Measurements from ENCODE around the gene CCDC73. TPM values are rescaled to one million over a fixed set of nuclear protein-coding genes. Genes with fewer than 3 reads are reported as not detected.

CCDC73 gene
- total and polyA plus RNA-seq, 2 donors (not counting 1 experiment from before 2014, with no cell fraction given) = 0.05 TPM; not detected in 1

GRCh38 chr11:32671051-32671450 is 123.4 kb downstream of the CCDC73 start:
- H3K4me1 ChIP-seq (ENCODE audit: control insufficient read depth in 2 of 2, insufficient read depth in 2 of 2, low read length in 2 of 2) = no peaks in the 10 kb centered on the region
- H4K20me1 ChIP-seq (ENCODE audit: control insufficient read depth, insufficient read depth, low read length, poor library complexity, severe bottlenecking) = no peaks in the 10 kb centered on the region
- peaks cover 8% of the 10 kb centered on the region for H3K27me3 Mint-ChIP-seq
- intact Hi-C loops (cut with micrococcal nuclease) = no loop called here
- no peaks in the 10 kb centered on the region for H3K4me1 Mint-ChIP-seq
- DNase-seq (no peak), ATAC-seq (ENCODE audit: low read depth) (no peak)
- WGBS (ENCODE audit: insufficient coverage) = no CpG with 5 or more reads among the region's 1 CpG
- no peak overlapping the region for H3K9ac ChIP-seq (ENCODE audit: low read length)
- peaks cover 0 to 9% (median 3%) of the 10 kb centered on the region in 3 donors for H3K9me3 ChIP-seq (ENCODE audit: control extremely low read depth in 1 of 3, control insufficient read depth in 2 of 3, insufficient read depth in 1 of 3, low read length in 2 of 3)
- ChIA-PET POLR2A (no interaction called here), CTCF (no interaction called here)
- no peaks in the 10 kb centered on the region for H3K27me3 ChIP-seq (replicated peaks in 1 of 4; ENCODE audit: control extremely low read depth in 1 of 4, control insufficient read depth in 3 of 4, insufficient read depth in 4 of 4, low read length in 3 of 4)
- TF ChIP-seq CTCF (IDR thresholded peaks at IDR 0.05) (no peak), EZH2 (IDR thresholded peaks at IDR 0.05; ENCODE audit: borderline replicate concordance, insufficient read depth, low read depth, low read length, poor library complexity, severe bottlenecking) (no peak)
- no peaks in the 10 kb centered on the region for H3K9me3 Mint-ChIP-seq (ENCODE audit: insufficient read depth)
- no peak overlapping the region for H3K27ac ChIP-seq (ENCODE audit: low read length in 2 of 2)
- no peaks in the 10 kb centered on the region for H3K36me3 ChIP-seq (replicated peaks in 1 of 2; ENCODE audit: control extremely low read depth in 1 of 2, control insufficient read depth in 1 of 2, extremely low read depth in 1 of 2, insufficient read depth in 2 of 2, low read length in 1 of 2)
- H3K4me2 ChIP-seq (replicated peaks; ENCODE audit: low read depth, low read length, poor library complexity, severe bottlenecking) = no peak overlapping the region
- H3K27ac Mint-ChIP-seq = no peak overlapping the region
- no peak overlapping the region for H2AFZ ChIP-seq (ENCODE audit: insufficient read depth, low read depth, low read length, poor library complexity, severe bottlenecking)
- no peak overlapping the region for H3K4me3 Mint-ChIP-seq
- no peaks in the 10 kb centered on the region for H3K79me2 ChIP-seq (ENCODE audit: control insufficient read depth, insufficient read depth, low read length)
- no peak overlapping the region for H3K4me3 ChIP-seq (ENCODE audit: control extremely low read depth in 1 of 5, extremely low read depth in 1 of 5, insufficient read depth in 1 of 5, low read depth in 2 of 5, low read length in 4 of 5)

- no peaks in the 10 kb centered on the region for H3K9me3 ChIP-seq (ENCODE audit: control extremely low read depth in 1 of 3, control insufficient read depth in 2 of 3, insufficient read depth in 1 of 3, low read length in 2 of 3)
- H3K4me3 ChIP-seq (ENCODE audit: control extremely low read depth in 1 of 5, extremely low read depth in 1 of 5, insufficient read depth in 1 of 5, low read depth in 2 of 5, low read length in 4 of 5) = no peak overlapping the region
- no peaks in the 10 kb centered on the region for H3K79me2 ChIP-seq (ENCODE audit: control insufficient read depth, insufficient read depth, low read length)
- intact Hi-C loops (cut with micrococcal nuclease) = no loop called here
- ChIA-PET POLR2A (no interaction called here), CTCF (no interaction called here)
- WGBS (ENCODE audit: insufficient coverage) = no CpG with 5 or more reads among the region's 2 CpGs
- peaks cover 16% of the 10 kb centered on the region for H3K27me3 Mint-ChIP-seq
- H3K4me1 Mint-ChIP-seq = no peaks in the 10 kb centered on the region
- H3K9me3 Mint-ChIP-seq (ENCODE audit: insufficient read depth) = no peaks in the 10 kb centered on the region
- no peaks in the 10 kb centered on the region for H4K20me1 ChIP-seq (ENCODE audit: control insufficient read depth, insufficient read depth, low read length, poor library complexity, severe bottlenecking)
- ATAC-seq (ENCODE audit: low read depth) (no peak), DNase-seq (no peak)
- H3K4me1 ChIP-seq (ENCODE audit: control insufficient read depth in 2 of 2, insufficient read depth in 2 of 2, low read length in 2 of 2) = no peaks in the 10 kb centered on the region
- TF ChIP-seq EZH2 (IDR thresholded peaks at IDR 0.05; ENCODE audit: borderline replicate concordance, insufficient read depth, low read depth, low read length, poor library complexity, severe bottlenecking) (no peak), CTCF (IDR thresholded peaks at IDR 0.05) (no peak)
- H3K27ac Mint-ChIP-seq = no peak overlapping the region
- H3K9ac ChIP-seq (ENCODE audit: low read length) = no peak overlapping the region
- H3K4me2 ChIP-seq (replicated peaks; ENCODE audit: low read depth, low read length, poor library complexity, severe bottlenecking) = no peak overlapping the region
- H2AFZ ChIP-seq (ENCODE audit: insufficient read depth, low read depth, low read length, poor library complexity, severe bottlenecking) = no peak overlapping the region
- no peak overlapping the region for H3K4me3 Mint-ChIP-seq
- H3K36me3 ChIP-seq (replicated peaks in 1 of 2; ENCODE audit: control extremely low read depth in 1 of 2, control insufficient read depth in 1 of 2, extremely low read depth in 1 of 2, insufficient read depth in 2 of 2, low read length in 1 of 2) = no peaks in the 10 kb centered on the region
- H3K27me3 ChIP-seq (replicated peaks in 1 of 4; ENCODE audit: control extremely low read depth in 1 of 4, control insufficient read depth in 3 of 4, insufficient read depth in 4 of 4, low read length in 3 of 4) = no peaks in the 10 kb centered on the region
- H3K27ac ChIP-seq (ENCODE audit: low read length in 2 of 2) = no peak overlapping the region
These were observed 134.8 kb downstream of the CCDC73 start for GRCh38 chr11:32659672-32660071.

Data from B cell (primary cell).